HepG2 (cell line): Measurements from ENCODE around the gene S100A4. TPM values are rescaled to one million over a fixed set of nuclear protein-coding genes. Genes with fewer than 3 reads are reported as not detected.

Experiments used
- BHLHE40 ChIP-seq: IDR thresholded peaks from 2 replicates; pipeline ENCODE4 v1.6.1; 2011; ENCODE audit warnings: low read length, improper control_type of control experiment
- CC2D1A ChIP-seq: sonication (generic); formaldehyde crosslinking; IDR thresholded peaks from 2 replicates; pipeline ENCODE4 v1.8.1; 2023; ENCODE audit warnings: mild to moderate bottlenecking, missing genetic modification reagents
- E2F1 ChIP-seq: sonication (generic); formaldehyde crosslinking; IDR thresholded peaks from 2 replicates; pipeline ENCODE4 v1.5.0; 2020; ENCODE audit warnings: missing genetic modification reagents
- ELF3 ChIP-seq: IDR thresholded peaks from 2 replicates; pipeline ENCODE4 v1.6.1; 2016; ENCODE audit warnings: missing genetic modification reagents, missing compliant biosample characterization
- FOXK2 ChIP-seq: fragments of 450-650 bp; IDR thresholded peaks from 2 replicates; pipeline ENCODE4 v1.6.1; 2016
- GATAD2A ChIP-seq: IDR thresholded peaks from 2 replicates; pipeline ENCODE4 v1.6.1; 2016
- HDAC6 ChIP-seq: fragments of 200-600 bp; sonication (generic); IDR thresholded peaks from 2 replicates; pipeline ENCODE4 v1.7.0; 2017; ENCODE audit warnings: mild to moderate bottlenecking, antibody characterized with exemption, low read length, low read depth
- MXI1 ChIP-seq: IDR thresholded peaks from 3 replicates; pipeline ENCODE4 v1.6.1; 2012; ENCODE audit warnings: low read depth, low read length, inconsistent platforms, borderline replicate concordance
- PPARG ChIP-seq: conservative IDR thresholded peaks from 2 replicates; pipeline ENCODE4 v1.6.1; 2016; ENCODE audit warnings: missing biosample characterization, missing genetic modification reagents
- RARA ChIP-seq: IDR thresholded peaks from 2 replicates; pipeline ENCODE4 v1.6.1; 2016; ENCODE audit warnings: missing genetic modification reagents, missing compliant biosample characterization
- SMC3 ChIP-seq: IDR thresholded peaks from 2 replicates; pipeline ENCODE4 v1.6.1; 2011; ENCODE audit warnings: low read length, improper control_type of control experiment
- YEATS4 ChIP-seq: sonication (generic); formaldehyde crosslinking; IDR thresholded peaks from 2 replicates; pipeline ENCODE4 v1.4.0; 2020; ENCODE audit warnings: missing genetic modification reagents, borderline replicate concordance
- ZNF484 ChIP-seq: sonication (generic); formaldehyde crosslinking; IDR thresholded peaks from 2 replicates; pipeline ENCODE4 v1.5.1; 2020; ENCODE audit warnings: mild to moderate bottlenecking, low read depth, missing genetic modification reagents, borderline replicate concordance
- ZNF570 ChIP-seq: sonication (generic); formaldehyde crosslinking; IDR thresholded peaks from 2 replicates; pipeline ENCODE4 v1.4.0; 2020; ENCODE audit warnings: mild to moderate bottlenecking, missing genetic modification reagents, borderline replicate concordance
- ZNF724P ChIP-seq: sonication (generic); formaldehyde crosslinking; IDR thresholded peaks from 2 replicates; pipeline ENCODE4 v1.8.0; 2022; ENCODE audit warnings: missing genetic modification reagents, borderline replicate concordance
- ZNF768 ChIP-seq: sonication (generic); formaldehyde crosslinking; IDR thresholded peaks from 2 replicates; pipeline ENCODE4 v1.4.0; 2020; ENCODE audit warnings: missing genetic modification reagents
- polyA plus RNA-seq, 8 experiments: library from polyadenylated mRNA; depleted of rRNA in 3 of 8; stranded (reverse) in 7 of 8; unstranded in 1 of 8; fragments of >200 nt; fragmentation: Illumina TruSeq in 4 of 8; extraction: Trizol in 4 of 8; gene quantifications; 2 replicates each; pipeline versions ENCODE4 v1.2.1 to v1.2.3, GENCODE V29; 2011 to 2016; ENCODE audit warnings: low read depth in 4 of 8, missing spikeins in 1 of 8, mixed read lengths in 1 of 8; ENCODE audit not compliant: insufficient read depth in 1 of 8
- total RNA-seq, 5 experiments: library from RNA; depleted of rRNA; stranded (reverse); fragments of >200 nt; fragmentation: Illumina TruSeq; extraction: Trizol; gene quantifications; 2 replicates each; pipeline ENCODE4 v1.2.3, GENCODE V29; 2016; ENCODE audit warnings: low read depth in 1 of 5
- TF ChIP-seq, protein P1 (sequence below): sonication (generic); formaldehyde crosslinking; IDR thresholded peaks from 2 replicates; pipeline ENCODE4 v1.9.0; 2021; ENCODE audit warnings: missing genetic modification reagents, borderline replicate concordance
- TF ChIP-seq, protein P2 (sequence below): sonication (generic); formaldehyde crosslinking; IDR thresholded peaks from 2 replicates; pipeline ENCODE4 v1.5.1; 2020; ENCODE audit warnings: mild to moderate bottlenecking, moderate library complexity, missing genetic modification reagents

The S100A4 gene
- total and polyA plus RNA-seq, 2 of the 13 experiments (the other 11 are each of a cell fraction or from before 2014, with no cell fraction given): 12.9 to 20.2 TPM

- TF ChIP-seq YEATS4 (CRISPR knock-in tag) (peak; percentile 41; the same call in 1 of the 2 replicates), RARA (CRISPR knock-in tag) (0 out of 2 replicates have a peak, but pooled peaks have one; percentile 19), FOXK2 (no peak), HDAC6 (no peak), ZNF768 (peak; percentile 34; the same call in 1 of the 2 replicates), ZNF570 (no peak), ELF3 (CRISPR knock-in tag) (peak; percentile 51), CC2D1A (no peak), ZNF724P (CRISPR knock-in tag) (no peak), PPARG (CRISPR knock-in tag) (peak; percentile 37; the same call in 1 of the 2 replicates), GATAD2A (peak; percentile 72), SMC3 (peak; percentile 66), MXI1 (peak; percentile 72; the same call in 1 of the 3 replicates), ZNF484 (CRISPR knock-in tag) (no peak), BHLHE40 (peak; percentile 28; the same call in 1 of the 2 replicates), E2F1 (CRISPR knock-in tag) (no peak)
- TF ChIP-seq, protein P1, sequence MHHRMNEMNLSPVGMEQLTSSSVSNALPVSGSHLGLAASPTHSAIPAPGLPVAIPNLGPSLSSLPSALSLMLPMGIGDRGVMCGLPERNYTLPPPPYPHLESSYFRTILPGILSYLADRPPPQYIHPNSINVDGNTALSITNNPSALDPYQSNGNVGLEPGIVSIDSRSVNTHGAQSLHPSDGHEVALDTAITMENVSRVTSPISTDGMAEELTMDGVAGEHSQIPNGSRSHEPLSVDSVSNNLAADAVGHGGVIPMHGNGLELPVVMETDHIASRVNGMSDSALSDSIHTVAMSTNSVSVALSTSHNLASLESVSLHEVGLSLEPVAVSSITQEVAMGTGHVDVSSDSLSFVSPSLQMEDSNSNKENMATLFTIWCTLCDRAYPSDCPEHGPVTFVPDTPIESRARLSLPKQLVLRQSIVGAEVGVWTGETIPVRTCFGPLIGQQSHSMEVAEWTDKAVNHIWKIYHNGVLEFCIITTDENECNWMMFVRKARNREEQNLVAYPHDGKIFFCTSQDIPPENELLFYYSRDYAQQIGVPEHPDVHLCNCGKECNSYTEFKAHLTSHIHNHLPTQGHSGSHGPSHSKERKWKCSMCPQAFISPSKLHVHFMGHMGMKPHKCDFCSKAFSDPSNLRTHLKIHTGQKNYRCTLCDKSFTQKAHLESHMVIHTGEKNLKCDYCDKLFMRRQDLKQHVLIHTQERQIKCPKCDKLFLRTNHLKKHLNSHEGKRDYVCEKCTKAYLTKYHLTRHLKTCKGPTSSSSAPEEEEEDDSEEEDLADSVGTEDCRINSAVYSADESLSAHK (CRISPR knock-in tag): no peak
- TF ChIP-seq, protein P2, sequence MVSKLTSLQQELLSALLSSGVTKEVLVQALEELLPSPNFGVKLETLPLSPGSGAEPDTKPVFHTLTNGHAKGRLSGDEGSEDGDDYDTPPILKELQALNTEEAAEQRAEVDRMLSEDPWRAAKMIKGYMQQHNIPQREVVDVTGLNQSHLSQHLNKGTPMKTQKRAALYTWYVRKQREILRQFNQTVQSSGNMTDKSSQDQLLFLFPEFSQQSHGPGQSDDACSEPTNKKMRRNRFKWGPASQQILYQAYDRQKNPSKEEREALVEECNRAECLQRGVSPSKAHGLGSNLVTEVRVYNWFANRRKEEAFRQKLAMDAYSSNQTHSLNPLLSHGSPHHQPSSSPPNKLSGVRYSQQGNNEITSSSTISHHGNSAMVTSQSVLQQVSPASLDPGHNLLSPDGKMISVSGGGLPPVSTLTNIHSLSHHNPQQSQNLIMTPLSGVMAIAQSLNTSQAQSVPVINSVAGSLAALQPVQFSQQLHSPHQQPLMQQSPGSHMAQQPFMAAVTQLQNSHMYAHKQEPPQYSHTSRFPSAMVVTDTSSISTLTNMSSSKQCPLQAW (CRISPR knock-in tag): peak; percentile 49; the same call in 1 of the 2 replicates
- TF ChIP-seq, all 625 proteins: peak for 111
These were observed 34.6 kb downstream of the S100A4 start (continued) for GRCh38 chr1:153510984-153511410.
